ENCODE data around the gene FASTK.
A peak's percentile ranks its signal among the peaks of the same experiment; 100 is the strongest.

Gene FASTK

DNA sequence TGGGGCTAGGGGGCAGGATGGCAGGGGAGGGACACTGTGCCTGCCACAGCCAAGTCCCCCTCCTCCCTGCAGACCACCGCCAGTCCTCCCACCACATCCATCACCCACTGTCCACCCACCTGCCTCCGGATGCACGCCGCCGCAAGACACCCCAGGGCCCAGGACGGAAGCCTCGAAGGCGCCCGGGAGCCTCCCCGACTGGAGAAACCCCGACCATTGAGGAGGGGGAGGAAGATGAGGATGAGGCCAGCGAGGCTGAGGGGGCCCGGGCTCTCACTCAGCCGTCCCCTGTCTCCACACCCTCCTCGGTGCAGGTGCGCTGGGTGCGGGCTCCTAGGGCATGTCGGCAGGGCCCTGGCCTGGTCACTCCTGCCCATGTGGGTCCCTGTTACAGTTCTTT lies 16.2 kb downstream of the FASTK start:
- DNase-seq (ENCODE audit: low spot score), result no peak

DNA sequence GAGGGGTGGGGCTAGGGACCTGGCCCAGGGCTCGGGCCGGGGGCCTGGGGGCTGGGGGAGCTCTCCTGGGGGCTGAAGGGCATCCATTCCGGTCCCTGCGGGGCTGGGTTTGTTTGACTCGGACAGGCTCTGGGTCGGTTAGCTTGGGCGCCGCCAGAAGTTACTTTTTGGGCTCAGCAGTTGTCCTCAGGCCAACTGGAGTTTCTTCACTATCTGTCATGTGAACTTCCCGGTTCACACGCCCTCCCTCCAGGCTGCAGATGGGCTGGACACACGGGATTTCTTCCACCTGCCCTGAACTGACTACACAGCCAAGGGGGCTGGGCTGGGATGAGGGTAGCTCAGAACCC lies 17.4 kb downstream of the FASTK start:
- no peak for DNase-seq (ENCODE audit: low spot score)

DNA sequence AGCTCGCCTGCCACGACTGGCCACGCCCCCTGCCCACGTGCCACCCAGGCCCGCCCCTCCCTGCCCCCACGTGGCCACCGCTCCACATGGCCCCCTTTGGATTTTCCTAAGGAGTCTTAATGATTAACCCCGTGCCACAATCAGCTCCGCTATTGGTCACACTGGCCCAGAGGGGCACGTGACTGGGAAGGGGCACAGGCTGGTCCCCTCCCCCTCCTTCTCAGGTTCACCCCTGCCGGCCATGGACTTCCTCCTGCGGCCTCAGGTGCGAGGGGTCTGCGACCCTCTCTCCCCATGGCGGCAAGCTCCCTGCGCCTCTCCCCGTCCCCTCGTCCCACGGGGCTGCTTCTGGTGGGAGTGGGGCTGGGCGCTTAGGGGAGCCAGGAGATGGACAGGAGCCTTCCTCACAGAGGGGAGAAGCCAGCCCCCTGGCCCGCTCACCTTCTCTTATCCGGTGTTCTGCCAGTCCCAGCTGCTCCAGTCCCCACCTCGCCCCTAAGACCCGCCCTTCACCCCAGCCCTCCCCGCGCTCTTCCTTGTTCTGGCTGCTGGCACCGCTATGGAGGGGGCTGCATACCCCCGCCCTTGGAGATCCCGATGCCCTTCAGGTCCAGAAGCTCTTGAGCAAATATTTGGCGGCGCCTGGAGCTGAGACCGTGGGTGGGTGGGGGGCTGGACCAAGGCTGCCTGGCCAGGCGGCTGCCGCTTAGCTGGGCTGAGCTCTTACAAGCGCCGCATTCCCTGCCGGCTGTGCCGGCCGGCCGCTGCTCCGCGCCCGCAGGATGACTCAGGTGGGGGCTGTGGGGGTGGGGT lies 18.0 kb downstream of the FASTK start:
- no peak for DNase-seq (ENCODE audit: low spot score)

DNA sequence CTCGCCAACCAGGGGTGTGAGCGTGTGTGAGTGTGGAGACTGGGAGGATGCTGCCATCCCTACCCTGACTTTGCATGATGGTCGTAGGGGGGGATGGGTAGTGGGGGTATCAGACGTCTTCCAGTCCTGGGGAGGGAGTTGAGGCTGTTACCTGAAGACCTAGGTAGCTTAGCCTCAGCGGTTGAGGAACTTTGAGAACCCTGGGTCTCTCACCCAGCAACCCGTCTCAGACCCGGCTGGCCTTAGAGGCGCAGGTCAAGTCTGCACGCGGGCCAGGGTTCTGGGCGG lies 18.6 kb downstream of the FASTK start:
- no peak for DNase-seq (ENCODE audit: low spot score)

DNA sequence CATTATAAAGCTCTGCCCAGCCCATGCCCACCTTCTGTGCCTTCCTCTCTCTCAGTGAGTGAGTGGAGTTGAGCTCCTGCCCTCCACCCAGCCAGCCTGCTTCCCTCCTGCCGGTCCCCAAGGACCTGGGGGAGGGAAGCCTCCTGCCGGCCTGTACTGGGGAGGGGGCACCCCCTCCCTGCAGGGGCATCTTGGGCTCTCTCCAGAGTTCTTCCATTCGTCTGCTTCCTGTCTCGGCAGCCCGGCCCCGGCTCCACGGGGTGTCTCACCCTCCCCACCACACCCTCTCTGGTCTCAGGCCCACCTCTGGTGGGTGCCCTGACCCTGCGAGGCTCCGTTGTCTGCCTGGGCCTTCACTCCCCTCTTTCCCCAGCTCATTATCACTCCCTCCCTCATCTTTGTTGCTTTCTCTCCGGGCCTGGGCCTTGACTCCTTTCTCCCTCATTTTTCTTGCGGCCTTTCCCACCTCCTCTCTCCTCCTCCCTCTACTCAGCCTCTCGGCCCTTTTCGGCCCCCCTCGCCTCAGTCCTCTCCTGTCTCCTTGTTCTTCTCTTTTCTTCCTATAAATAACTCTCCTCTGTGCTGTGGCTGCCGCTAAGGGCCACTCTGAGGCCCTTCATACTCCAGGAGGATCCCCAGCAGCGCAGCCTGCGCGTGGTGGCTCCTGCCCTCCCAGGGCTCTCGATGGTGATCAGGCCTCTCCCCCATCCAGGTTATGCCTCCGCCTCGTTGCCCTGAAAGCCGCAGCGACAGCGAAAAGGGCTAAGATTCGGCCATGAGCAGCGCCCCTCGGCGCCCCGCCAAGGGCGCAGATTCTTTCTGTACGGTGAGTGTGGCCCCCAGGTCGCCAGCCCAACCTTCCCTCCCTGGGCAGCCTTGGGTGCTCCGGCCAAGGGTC lies 19.1 kb downstream of the FASTK start:
- DNase-seq (ENCODE audit: low spot score), result no peak

DNA sequence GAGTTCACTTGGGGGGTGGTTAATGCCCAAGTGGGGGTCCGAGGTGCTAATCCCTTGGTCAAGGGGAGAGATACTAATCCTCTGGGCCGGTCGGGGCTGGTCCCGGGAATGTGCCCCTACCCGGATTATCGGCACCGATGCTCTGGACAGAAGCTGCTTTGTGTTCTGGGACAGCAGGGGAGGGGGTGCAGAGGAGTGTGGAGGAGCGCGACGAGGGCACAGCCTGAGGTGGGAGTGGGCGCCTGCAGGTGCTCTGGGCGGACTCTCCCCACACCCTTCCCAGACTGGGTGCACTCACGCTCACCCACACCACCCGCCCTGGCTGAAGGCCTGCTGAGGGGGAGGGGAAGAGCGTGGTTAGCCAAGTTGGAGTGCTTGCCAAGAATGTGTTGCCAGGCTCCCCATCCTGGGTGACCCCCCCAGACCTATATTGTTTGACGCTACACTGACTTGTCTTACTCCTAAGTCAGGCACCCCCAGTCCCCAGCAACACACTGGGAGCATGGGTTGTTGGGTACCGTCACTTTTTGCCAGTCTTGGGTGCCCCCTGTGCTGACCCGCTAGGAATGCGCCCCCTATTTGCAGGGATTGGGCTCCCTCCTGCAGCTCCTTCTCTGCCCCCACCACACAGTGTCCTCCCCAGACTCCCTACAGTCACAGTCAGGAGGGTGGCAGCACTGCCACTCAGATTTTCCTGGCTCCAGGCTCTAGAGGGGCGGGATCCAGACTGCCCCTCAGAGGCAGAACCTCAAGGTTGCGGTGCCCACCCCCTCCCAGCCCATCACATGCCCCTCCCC lies 20.0 kb downstream of the FASTK start:
- peak; percentile 23 for DNase-seq (ENCODE audit: low spot score)

DNA sequence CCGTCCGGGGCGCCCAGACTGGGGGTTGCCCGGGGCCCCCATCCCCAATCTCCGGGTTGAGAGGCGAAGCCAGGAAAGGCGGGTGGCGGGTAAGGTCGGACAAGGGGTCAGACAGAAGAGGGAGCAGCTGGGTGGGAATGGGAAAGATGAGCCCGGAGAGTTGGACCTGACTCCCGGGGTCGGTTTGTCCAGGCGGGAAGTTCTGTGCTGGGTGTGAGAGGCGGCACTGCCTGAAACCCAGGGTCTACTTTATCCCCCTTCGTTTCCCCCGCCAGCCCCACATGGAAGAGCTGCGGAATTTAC lies 20.5 kb downstream of the FASTK start:
- no peak for DNase-seq (ENCODE audit: low spot score)

DNA sequence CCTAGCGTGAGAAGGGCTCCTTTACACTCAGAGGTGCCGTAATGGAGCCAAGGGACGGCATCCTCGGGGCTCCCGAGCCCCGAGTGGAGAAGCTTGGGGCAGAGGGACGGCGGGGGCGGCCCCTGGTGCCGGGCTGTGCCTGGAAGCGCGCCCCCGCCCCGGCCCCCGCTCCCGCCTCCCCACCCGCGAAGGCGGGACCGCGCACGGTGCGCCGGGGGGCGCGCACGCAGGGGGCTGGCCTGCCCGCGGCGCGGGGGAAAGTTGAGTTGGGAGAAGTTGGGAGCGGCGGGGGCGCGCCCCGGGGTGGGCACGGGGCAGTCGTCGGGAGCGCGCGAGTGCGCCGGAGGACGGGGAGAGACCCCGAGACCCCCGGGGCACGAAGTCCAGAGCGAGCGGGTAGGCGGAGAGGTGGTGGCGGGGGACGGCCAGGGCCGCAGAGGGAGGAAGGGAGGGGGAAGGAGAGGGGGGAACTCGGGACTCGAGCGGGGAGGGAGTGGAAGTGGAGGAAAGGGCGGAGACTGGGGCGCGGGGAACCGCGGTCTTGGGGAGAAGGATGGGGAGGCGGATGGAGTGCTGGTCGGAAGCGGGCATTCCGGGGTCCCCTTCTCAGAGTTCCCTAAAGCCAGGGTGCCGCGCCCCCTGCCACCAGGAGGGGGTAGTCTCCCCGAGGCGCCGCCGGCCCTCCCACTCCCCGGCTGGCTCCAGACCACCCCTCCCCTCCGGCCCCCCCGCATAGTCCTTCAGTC lies 21.1 kb downstream of the FASTK start, which contains the start of gene SLC4A2:
TSS of gene SLC4A2 (plus strand) at position 223 of the 746 bp plus-strand sequence. CDS start 2,399 bp downstream, outside the sequence.
- peak; percentile 63 for DNase-seq (ENCODE audit: low spot score)

DNA sequence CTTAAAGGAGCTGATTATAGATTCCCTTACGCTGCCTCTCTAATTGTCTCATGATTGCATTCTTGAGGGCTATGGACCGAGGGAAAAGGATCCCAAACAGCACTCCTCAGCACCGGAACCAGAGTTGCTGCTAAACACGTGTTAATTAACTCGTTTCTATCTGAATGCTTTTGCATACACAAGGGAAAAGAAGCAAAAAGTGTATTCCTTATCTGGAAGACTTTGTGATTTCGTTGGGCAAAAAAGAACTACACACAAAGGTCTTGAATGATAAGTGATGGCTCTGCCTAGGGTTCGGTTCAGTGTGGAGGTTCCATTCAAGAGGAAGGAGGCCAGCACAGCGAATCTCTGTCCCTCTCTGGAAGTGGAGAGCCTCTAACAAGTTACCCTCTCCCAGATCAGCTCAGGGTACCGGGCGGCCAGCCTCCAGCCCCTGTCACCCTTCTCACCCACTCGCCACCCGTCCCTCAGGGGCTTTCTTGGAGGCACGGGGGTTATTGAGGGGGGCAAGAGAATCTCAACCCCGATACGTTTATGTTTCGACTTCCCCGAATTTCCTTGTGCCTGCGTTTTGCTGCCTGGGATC lies 21.7 kb downstream of the FASTK start:
- no peak for DNase-seq (ENCODE audit: low spot score)

DNA sequence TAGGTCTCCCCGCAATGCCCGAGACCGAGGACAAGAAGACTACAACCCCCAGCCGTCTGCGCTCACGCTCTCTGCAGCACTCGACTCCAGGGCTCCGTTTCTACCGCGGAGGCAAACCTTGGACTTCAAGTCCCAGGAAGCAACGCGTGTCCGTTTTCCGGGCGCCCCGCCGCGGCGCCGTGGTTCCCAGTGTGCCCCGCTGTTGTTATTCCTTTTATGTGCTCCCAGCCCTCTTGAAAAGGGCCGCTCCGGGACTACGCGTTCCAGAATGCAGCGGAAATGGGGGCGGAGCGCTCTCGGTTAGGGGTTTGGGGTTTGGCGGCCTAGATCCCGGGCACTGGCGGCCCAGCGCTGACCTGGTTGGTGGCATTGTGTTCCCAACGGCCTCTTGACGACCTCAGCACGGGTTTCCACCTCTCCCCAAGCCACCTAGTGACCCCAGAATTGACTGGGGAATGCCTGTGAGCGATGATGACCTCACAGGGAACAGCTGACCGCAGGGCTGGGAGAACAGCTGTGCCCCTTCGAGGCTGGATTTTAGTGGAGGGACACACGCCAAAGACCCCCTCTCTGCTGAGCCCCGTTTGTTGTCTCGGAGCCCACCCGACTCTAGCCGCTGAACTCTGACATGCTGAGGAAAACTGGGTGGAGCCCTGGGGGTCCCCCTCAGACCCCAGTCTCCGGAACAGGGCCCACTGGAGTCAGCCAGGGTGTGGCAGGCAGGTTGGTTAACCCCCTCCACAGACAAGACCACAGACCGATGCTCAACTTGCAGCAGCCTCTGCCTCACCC lies 22.4 kb downstream of the FASTK start:
- peak; percentile 99 for DNase-seq (ENCODE audit: low spot score)

DNA sequence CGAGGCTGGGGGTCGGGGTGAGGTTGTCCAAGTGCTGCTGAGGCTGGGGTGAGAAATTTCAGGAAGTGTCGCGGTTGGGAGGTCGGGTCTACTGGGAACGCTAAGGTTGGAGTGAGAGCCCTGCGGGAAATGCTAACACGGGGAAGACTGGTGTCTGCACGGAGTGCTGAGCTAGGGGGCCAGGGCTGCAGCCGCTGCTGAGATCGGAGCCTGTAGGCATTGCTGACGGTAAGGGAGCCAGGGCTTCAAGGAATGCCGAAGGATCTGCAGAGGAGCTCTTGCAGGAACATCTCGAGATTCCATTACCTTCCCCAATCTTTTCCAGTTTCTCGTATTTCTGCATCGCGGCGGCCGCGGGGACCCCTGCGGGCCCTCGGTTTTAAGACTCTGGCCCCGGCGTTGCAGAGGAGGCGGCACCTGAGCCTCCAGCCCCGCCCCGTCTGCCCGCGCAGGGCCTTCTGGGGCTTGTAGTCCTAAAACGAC lies 23.1 kb downstream of the FASTK start, which contains the start of gene CDK5:
TSS of gene CDK5 (minus strand) at position 392 of the 483 bp plus-strand sequence. CDS start at position 343, 49 bp downstream.
- no peak for DNase-seq (ENCODE audit: low spot score)

DNA sequence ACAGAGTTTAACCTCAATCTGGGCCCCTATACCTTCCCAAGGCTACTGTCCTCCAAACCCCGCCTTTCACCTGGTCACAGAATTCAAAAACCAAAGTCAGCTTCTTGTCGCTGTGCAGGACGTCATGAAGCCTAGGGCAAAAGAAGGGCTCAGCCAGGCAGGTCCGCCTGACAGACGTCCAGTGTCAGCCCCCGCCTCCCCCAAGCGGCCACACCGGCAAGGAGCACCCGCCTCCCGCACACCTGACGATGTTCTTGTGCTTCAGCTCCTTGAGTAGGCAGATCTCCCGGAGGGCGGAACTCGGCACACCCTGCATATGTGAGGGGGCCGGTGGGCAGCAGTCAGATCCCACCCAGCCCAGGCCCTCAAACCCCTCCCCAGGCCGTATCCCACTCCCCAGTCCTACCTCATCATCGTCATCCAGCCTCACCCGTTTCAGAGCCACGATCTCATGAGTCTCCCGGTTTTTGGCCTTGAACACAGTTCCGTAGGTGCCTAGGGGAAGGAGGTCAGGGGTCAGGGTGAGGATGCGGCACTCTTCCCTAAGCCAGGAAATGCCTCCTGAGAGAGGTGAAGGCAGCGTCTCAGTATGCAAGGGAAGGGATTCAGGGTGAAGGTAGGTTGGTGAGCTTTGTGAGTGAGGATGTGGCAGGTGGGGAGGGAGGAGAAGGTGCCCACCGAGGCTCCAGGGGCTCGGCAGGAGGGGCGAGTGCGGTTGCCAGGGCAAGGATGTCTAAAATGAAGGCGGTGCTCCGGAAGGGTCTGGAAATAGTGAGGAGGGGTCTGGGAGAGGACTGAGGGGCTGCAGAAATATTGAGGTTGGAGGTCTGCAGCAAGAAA lies 23.7 kb downstream of the FASTK start:
- no peak for DNase-seq (ENCODE audit: low spot score)

DNA sequence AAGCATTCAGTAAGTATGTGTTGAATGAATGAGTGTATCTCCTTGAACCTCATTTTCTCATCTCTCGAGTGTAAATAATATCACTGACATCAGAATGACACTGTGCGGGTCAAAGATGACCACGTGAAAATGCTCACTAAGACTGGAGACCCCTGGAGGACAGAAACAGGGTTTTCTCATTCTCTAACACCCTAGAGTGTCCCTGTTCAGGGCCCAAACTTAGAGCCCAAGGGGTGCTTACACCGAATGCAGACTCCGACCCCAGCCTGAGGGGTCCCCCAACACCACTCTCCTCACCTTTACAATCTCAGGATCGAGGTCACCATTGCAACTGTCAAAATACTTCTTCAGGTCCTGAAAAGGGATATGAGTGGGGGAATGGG lies 24.3 kb downstream of the FASTK start:
- DNase-seq (ENCODE audit: low spot score), result no peak

DNA sequence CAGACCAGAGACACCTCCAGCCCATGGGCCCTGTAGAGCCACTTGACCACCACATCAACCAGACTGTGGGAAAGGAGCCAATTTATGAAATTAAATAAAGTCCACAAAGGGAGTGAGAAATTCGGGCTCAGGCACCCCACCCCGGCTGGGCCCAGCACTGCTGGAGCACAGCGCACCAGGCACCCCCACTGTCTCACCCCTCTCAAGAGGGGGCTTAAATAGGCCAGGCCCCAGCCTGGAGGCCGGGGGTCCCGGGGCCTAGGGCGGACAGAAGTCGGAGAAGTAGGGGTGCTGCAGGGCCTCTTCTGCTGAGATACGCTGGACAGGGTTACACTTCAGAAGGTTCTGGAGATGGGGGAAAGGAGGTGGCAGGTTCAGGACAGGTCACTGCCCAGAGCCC lies 26.9 kb downstream of the FASTK start:
- no peak for DNase-seq (ENCODE audit: low spot score)

DNA sequence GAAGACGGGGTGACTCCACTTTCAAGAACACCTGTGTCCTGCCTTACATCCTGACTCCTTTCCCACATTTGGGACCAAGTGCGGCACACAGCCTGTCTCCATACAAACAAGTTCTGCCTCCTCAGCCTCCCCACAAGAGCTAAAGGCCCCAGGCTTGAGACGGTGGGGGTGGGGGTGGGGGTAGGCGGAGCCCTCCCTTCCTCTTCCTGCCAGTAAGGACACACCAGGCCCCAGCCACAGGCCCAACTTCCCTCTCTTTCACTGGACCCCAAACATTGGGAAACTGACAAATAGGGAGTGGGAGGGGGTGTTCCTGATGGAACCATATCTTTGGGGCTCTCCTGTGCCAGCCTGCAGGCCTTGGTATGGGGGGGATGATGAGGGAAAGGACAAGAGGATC lies 27.5 kb downstream of the FASTK start:
- no peak for DNase-seq (ENCODE audit: low spot score)

DNA sequence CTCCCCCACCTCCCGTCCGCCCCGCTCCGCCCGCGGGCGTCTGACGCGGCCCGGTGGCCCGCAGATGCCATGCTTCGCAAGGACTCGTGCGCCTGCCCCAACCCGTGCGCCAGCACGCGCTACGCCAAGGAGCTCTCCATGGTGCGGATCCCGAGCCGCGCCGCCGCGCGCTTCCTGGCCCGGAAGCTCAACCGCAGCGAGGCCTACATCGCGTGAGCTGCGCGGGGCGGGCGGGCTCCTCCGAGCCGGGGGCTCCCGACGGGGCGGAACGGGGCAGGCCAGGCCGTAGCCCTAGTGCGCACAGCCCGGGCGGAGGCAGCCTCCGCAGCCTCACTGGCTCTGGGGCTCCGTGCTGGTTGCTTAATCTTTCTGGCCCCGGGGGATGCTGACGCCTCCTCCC lies 29.5 kb downstream of the FASTK start:
- DNase-seq (ENCODE audit: low spot score), result peak; percentile 48

DNA sequence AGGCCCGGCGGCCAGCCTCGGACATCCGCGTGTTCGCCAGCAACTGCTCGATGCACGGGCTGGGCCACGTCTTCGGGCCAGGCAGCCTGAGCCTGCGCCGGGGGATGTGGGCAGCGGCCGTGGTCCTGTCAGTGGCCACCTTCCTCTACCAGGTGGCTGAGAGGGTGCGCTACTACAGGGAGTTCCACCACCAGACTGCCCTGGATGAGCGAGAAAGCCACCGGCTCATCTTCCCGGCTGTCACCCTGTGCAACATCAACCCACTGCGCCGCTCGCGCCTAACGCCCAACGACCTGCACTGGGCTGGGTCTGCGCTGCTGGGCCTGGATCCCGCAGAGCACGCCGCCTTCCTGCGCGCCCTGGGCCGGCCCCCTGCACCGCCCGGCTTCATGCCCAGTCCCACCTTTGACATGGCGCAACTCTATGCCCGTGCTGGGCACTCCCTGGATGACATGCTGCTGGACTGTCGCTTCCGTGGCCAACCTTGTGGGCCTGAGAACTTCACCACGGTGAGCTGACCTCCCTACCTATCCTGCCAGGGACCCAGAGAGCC lies 31.6 kb downstream of the FASTK start:
- DNase-seq (ENCODE audit: low spot score), result no peak

DNA sequence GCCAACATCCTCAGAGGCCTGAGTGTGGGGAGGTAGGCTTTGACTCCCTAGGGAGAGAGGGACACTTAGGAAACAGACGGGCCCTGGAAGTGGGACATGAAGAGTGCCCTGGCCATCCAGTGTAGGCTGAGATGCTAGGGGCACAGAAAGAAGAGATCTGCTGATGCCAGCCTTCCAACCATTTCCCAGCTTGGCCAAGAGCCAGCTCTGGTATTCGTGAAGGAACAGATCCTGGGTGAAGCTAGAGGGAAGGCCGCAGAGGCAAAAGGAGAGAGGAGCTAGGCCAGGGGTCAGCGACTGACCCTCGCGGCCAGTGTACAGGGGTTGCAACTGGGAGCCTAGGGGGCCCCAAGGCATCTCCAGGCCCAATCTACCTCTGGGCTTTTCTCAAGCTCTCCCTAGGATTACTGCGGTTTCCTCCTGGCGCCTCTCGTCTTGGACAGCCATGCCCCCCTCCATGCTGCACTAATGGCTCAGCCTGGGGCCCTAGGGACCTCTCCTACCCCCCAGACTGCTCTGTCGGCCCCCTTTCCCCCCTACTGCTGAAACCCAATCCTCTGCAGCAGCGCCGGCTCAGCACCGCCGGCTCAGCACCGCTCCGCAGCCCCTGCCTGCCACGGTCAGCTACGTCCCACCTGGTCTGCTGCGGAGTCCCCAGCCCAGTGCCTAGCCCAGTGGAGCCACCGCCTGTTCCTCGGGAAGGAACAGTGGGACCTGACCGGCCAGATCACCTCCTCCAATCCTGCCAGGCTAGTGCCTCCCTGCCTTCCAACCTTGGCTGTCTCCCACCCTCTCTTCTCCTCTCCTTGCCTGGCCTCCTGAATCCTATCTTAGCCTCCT lies 32.4 kb downstream of the FASTK start, which contains the start of gene ASIC3:
TSS of gene ASIC3 (plus strand) at position 556 of the 840 bp plus-strand sequence. CDS start 355 bp downstream, outside the sequence.
- no peak for DNase-seq (ENCODE audit: low spot score)
